IMR-90 (cell line): ENCODE measurements around the gene ITGAX. TPM values are rescaled to one million over a fixed set of nuclear protein-coding genes. Genes with fewer than 3 reads are reported as not detected.

Experiments
- ATAC-seq: fragments of 200-7000 bp; cut with Tn5 transposase; 2 replicates; pipeline ENCODE4 v1.9.1; 2020; ENCODE audit warnings: low read depth, mild to moderate bottlenecking, moderate library complexity
- BruUV-seq: library from RNA; stranded (reverse); fragments of 400-500 nt; replicated peaks from 2 replicates; lab custom pipeline; 2021; lab: Mats Ljungman, UMichigan
- CTCF ChIA-PET: fragments of 300-600 bp; formaldehyde crosslinking; extraction: SDS; loops from one replicate; lab custom pipeline; 2021; ENCODE audit warnings: antibody characterized with exemption; lab: Yijun Ruan, JAX
- POLR2A ChIA-PET: fragments of 300-600 bp; sonication (Branson Sonifier 250); formaldehyde crosslinking; loops from one replicate; lab custom pipeline; 2022; ENCODE audit warnings: antibody characterized with exemption; ENCODE audit not compliant: unreplicated experiment; lab: Charles Lee
- DNase-seq: peaks from one replicate; pipeline ENCODE4 v3.0.0; 2013
- H2AFZ ChIP-seq: replicated peaks from 2 replicates; pipeline ENCODE3; 2013; ENCODE audit warnings: low read length, mild to moderate bottlenecking; ENCODE audit not compliant: poor library complexity
- H2AK5ac ChIP-seq: 2 replicates; pipeline ENCODE4 v1.6.1; 2013; ENCODE audit warnings: low read depth, low read length, inconsistent platforms
- H2AK9ac ChIP-seq: replicated peaks from 2 replicates; pipeline ENCODE3; 2013; ENCODE audit warnings: mild to moderate bottlenecking, low read depth, low read length, moderate library complexity; ENCODE audit not compliant: poor library complexity
- H2BK120ac ChIP-seq: 2 replicates; pipeline ENCODE4 v1.6.1; 2013; ENCODE audit warnings: low read depth, low read length, inconsistent platforms
- H2BK15ac ChIP-seq: 3 replicates; pipeline ENCODE4 v1.6.1; 2013; ENCODE audit warnings: low read depth, low read length, inconsistent platforms
- H2BK20ac ChIP-seq: 2 replicates; pipeline ENCODE4 v1.6.1; 2013; ENCODE audit warnings: low read depth, mild to moderate bottlenecking, inconsistent platforms, low read length, moderate library complexity
- H2BK5ac ChIP-seq: 2 replicates; pipeline ENCODE4 v1.6.1; 2013; ENCODE audit warnings: mild to moderate bottlenecking, low read depth, low read length, inconsistent platforms; ENCODE audit not compliant: poor library complexity, severe bottlenecking
- H3K14ac ChIP-seq: replicated peaks from 2 replicates; pipeline ENCODE4 v1.6.1; 2013; ENCODE audit warnings: low read depth, low read length, inconsistent platforms
- H3K18ac ChIP-seq: 2 replicates; pipeline ENCODE4 v1.6.1; 2013; ENCODE audit warnings: low read depth, low read length, control low read depth
- H3K23ac ChIP-seq: 2 replicates; pipeline ENCODE4 v1.6.1; 2013; ENCODE audit warnings: low read depth, low read length, inconsistent platforms
- H3K27ac ChIP-seq: 2 replicates; pipeline ENCODE4 v1.5.1; 2013; ENCODE audit warnings: mild to moderate bottlenecking, control low read depth, low read length; ENCODE audit not compliant: insufficient read depth
- H3K27me3 ChIP-seq: 2 replicates; pipeline ENCODE4 v1.6.1; 2013; ENCODE audit warnings: low read length; ENCODE audit not compliant: control insufficient read depth, insufficient read depth
- H3K36me3 ChIP-seq: 2 replicates; pipeline ENCODE4 v1.6.1; 2013; ENCODE audit warnings: low read length, mixed read lengths; ENCODE audit not compliant: control insufficient read depth, insufficient read depth
- H3K4ac ChIP-seq: 2 replicates; pipeline ENCODE4 v1.6.1; 2013; ENCODE audit warnings: low read depth, low read length, inconsistent platforms
- H3K4me1 ChIP-seq: 2 replicates; pipeline ENCODE4 v1.6.1; 2013; ENCODE audit warnings: low read length, mixed read lengths; ENCODE audit not compliant: control insufficient read depth, insufficient read depth
- H3K4me2 ChIP-seq: 2 replicates; pipeline ENCODE4 v1.6.1; 2013; ENCODE audit warnings: low read depth, mild to moderate bottlenecking, control low read depth, low read length, moderate library complexity
- H3K4me3 ChIP-seq: 2 replicates; pipeline ENCODE4 v1.5.1; 2013; ENCODE audit warnings: low read depth, mild to moderate bottlenecking, control low read depth, low read length, moderate library complexity; ENCODE audit not compliant: insufficient read depth
- H3K56ac ChIP-seq: 2 replicates; pipeline ENCODE4 v1.6.1; 2013; ENCODE audit warnings: low read length, inconsistent platforms; ENCODE audit not compliant: insufficient read depth; ENCODE audit errors: extremely low read depth
- H3K79me1 ChIP-seq, 2 experiments: 2 replicates each; pipeline ENCODE4 v1.6.1; 2013; ENCODE audit warnings: low read length in 2 of 2, inconsistent platforms in 1 of 2, low read depth in 1 of 2
- H3K9ac ChIP-seq: 2 replicates; pipeline ENCODE4 v1.6.1; 2013; ENCODE audit warnings: low read depth, low read length, control low read depth
- H3K9me1 ChIP-seq: 2 replicates; pipeline ENCODE4 v1.6.1; 2013; ENCODE audit warnings: low read length, inconsistent platforms; ENCODE audit not compliant: insufficient read depth
- H3K9me3 ChIP-seq: 2 replicates; pipeline ENCODE4 v1.6.1; 2013; ENCODE audit warnings: low read length; ENCODE audit not compliant: control insufficient read depth, insufficient read depth
- H4K20me1 ChIP-seq: 2 replicates; pipeline ENCODE4 v1.6.1; 2013; ENCODE audit warnings: low read length, inconsistent platforms; ENCODE audit not compliant: insufficient read depth
- H4K5ac ChIP-seq: 2 replicates; pipeline ENCODE4 v1.6.1; 2013; ENCODE audit warnings: mild to moderate bottlenecking, low read depth, low read length, control low read depth
- H4K8ac ChIP-seq, 2 experiments: 2 replicates each; pipeline ENCODE4 v1.6.1; 2013; ENCODE audit warnings: low read depth in 2 of 2, low read length in 2 of 2, control low read depth in 1 of 2, inconsistent platforms in 1 of 2
- H4K91ac ChIP-seq: 2 replicates; pipeline ENCODE4 v1.6.1; 2013; ENCODE audit warnings: low read depth, low read length, inconsistent platforms; ENCODE audit not compliant: insufficient read depth
- BHLHE40 ChIP-seq: fragments of 150-350 bp; IDR thresholded peaks from 2 replicates; pipeline ENCODE4 v1.6.1; 2016; ENCODE audit warnings: mild to moderate bottlenecking, low read depth, low read length
- CEBPB ChIP-seq: IDR thresholded peaks from 2 replicates; pipeline ENCODE4 v1.6.1; 2012; ENCODE audit warnings: low read depth, low read length, improper control_type of control experiment
- CHD1 ChIP-seq: IDR thresholded peaks from 2 replicates; pipeline ENCODE4 v1.6.1; 2012; ENCODE audit warnings: low read depth, low read length, improper control_type of control experiment
- CTCF ChIP-seq: conservative IDR thresholded peaks from 2 replicates; pipeline ENCODE4 v1.5.1; 2012; ENCODE audit warnings: mild to moderate bottlenecking, low read depth, low read length, improper control_type of control experiment
- MXI1 ChIP-seq: IDR thresholded peaks from 2 replicates; pipeline ENCODE4 v1.6.1; 2012; ENCODE audit warnings: low read depth, mild to moderate bottlenecking, low read length, moderate library complexity, borderline replicate concordance
- NFE2L2 ChIP-seq: fragments of 150-350 bp; IDR thresholded peaks from 2 replicates; pipeline ENCODE4 v1.6.1; 2016; ENCODE audit warnings: low read depth, mild to moderate bottlenecking, low read length
- RAD21 ChIP-seq: IDR thresholded peaks from 2 replicates; pipeline ENCODE4 v1.6.1; 2012; ENCODE audit warnings: low read length, improper control_type of control experiment
- RCOR1 ChIP-seq: IDR thresholded peaks from 2 replicates; pipeline ENCODE4 v1.6.1; 2012; ENCODE audit warnings: mild to moderate bottlenecking, low read length, improper control_type of control experiment; ENCODE audit not compliant: insufficient replicate concordance
- USF2 ChIP-seq: fragments of 150-350 bp; IDR thresholded peaks from 2 replicates; pipeline ENCODE4 v1.6.1; 2017; ENCODE audit warnings: mild to moderate bottlenecking, antibody characterized with exemption, low read length, low read depth
- WGBS, 2 experiments: methylation state at CpG; one replicate each; pipeline versions ENCODE4 v1.1.5 to v1.1.7; 2013; ENCODE audit warnings: missing lambda C conversion rate in 2 of 2; ENCODE audit not compliant: insufficient read length in 1 of 2; ENCODE audit errors: extremely low coverage in 2 of 2; 5-methylcytosine and 5-hydroxymethylcytosine counted together
- dilution Hi-C: fragments of 300-500 bp; cut with HindIII; formaldehyde crosslinking; loops from one replicate; pipeline ENCODE4 v1.14.3; 2018; ENCODE audit warnings: low sequenced_read_pairs; ENCODE audit not compliant: unreplicated experiment
- in situ Hi-C: fragments of 300-500 bp; cut with MboI; formaldehyde crosslinking; loops from 3 replicates; pipeline ENCODE4 v1.14.3; 2019; ENCODE audit warnings: low sequenced_read_pairs, inconsistent platforms, mixed read lengths
- intact Hi-C: fragments of 100-400 bp; cut with micrococcal nuclease; formaldehyde crosslinking; loops from 2 replicates; pipeline ENCODE4 v1.10.0; 2022
- polyA plus RNA-seq, 3 experiments: library from polyadenylated mRNA; depleted of rRNA; stranded (reverse); fragments of >200 nt; gene quantifications; 2 replicates each; pipeline ENCODE4 v1.2.3, GENCODE V29; 2012; ENCODE audit warnings: low replicate concordance in 1 of 3
- total RNA-seq: library from RNA; depleted of rRNA; stranded (reverse); fragments of >200 nt; gene quantifications from 2 replicates; pipeline ENCODE4 v1.2.3, GENCODE V29; 2012

Gene ITGAX
- total and polyA plus RNA-seq, 2 of the 4 experiments (the other 2 are of a cell fraction): 0.09 to 0.18 TPM

GRCh38 chr16:31420037-31420436 is 65.1 kb downstream of the ITGAX start:
- Histone ChIP-seq H3K23ac (no peak overlapping the region), H2BK20ac (no peak overlapping the region), H3K9me1 (no peaks in the 10 kb centered on the region), H2BK120ac (no peak overlapping the region), H4K8ac (no peak overlapping the region), H3K36me3 (no peaks in the 10 kb centered on the region), H3K14ac (no peak overlapping the region), H3K4me1 (no peaks in the 10 kb centered on the region), H4K20me1 (no peaks in the 10 kb centered on the region), H2BK15ac (no peak overlapping the region), H4K91ac (no peak overlapping the region), H2AK5ac (no peak overlapping the region), H3K79me1 (no peaks in the 10 kb centered on the region), H3K18ac (no peak overlapping the region), H2BK5ac (no peak overlapping the region), H3K4me3 (no peak overlapping the region), H2AFZ (no peak overlapping the region), H3K9ac (no peak overlapping the region), H3K9me3 (no peaks in the 10 kb centered on the region; the same call in 1 of the 2 replicates), H4K5ac (no peak overlapping the region), H3K56ac (no peak overlapping the region), H3K4me2 (no peak overlapping the region), H3K4ac (no peak overlapping the region), H3K27me3 (peaks cover 21% of the 10 kb centered on the region), H2AK9ac (no peak overlapping the region), H3K27ac (no peak overlapping the region)
- ATAC-seq: no peak
- WGBS, 2 experiments: 64% methylated on average over 2 of the region's 3 CpGs; no CpG with 5 or more reads in 1 of the 2 experiments
- in situ Hi-C loops (no loop called here), dilution Hi-C loops (no loop called here), intact Hi-C loops (no loop called here)
- no TSS peak for BruUV-seq
- ChIA-PET POLR2A (no interaction called here), CTCF (no interaction called here)
- no peak for DNase-seq
- TF ChIP-seq USF2 (no peak), MXI1 (no peak), BHLHE40 (no peak), NFE2L2 (no peak), RAD21 (no peak), CEBPB (no peak), RCOR1 (no peak), CTCF (no peak), CHD1 (no peak)
